Tongue (tissue), 2 donors: Measurements from ENCODE around the gene MTHFR. TPM values are rescaled to one million over a fixed set of nuclear protein-coding genes. Genes with fewer than 3 reads are reported as not detected.

ENCODE experiments used
- small RNA-seq: library from RNA; depleted of rRNA; stranded (forward); fragments of <200 nt; gene quantifications from one replicate; pipeline ENCODE3, GENCODE V24; 2014; ENCODE audit warnings: low replicate concordance
- total RNA-seq: library from RNA; depleted of rRNA; stranded (reverse); fragments of >200 nt; gene quantifications from one replicate; pipeline ENCODE4 v1.2.3, GENCODE V29; 2014

Gene MTHFR
- total RNA-seq, 1 donor from 2014 or later: 54.4 TPM

Small RNA genes within 50 kb of the gene (small RNA-seq; reads per million reads assigned to genes)
- not detected for gene RF02156
- not detected for gene RF02157
- not detected for gene RF02158

Other genes with a start within 250 kb of the MTHFR start
- gene FBXO2, start 151.5 kb downstream of the MTHFR start, total RNA-seq: 1.5 TPM
- gene FBXO44, start 151.1 kb downstream of the MTHFR start, total RNA-seq: 5.8 TPM
- 4.4 TPM for gene FBXO6, start 141.8 kb downstream of the MTHFR start, total RNA-seq
- 33.5 TPM for gene MAD2L2, start 124.8 kb downstream of the MTHFR start, total RNA-seq
- gene DRAXIN, start 114.3 kb downstream of the MTHFR start, total RNA-seq: 0.31 TPM
- 24.0 TPM for gene AGTRAP, start 69.8 kb downstream of the MTHFR start, total RNA-seq
- 1.3 TPM for gene C1orf167, start 43.8 kb downstream of the MTHFR start, total RNA-seq
- 16.3 TPM for gene CLCN6, start 227 bp upstream of the MTHFR start, total RNA-seq
- 0.51 TPM for gene NPPA, start 41.8 kb upstream of the MTHFR start, total RNA-seq
- gene NPPB, start 53.0 kb upstream of the MTHFR start, total RNA-seq: not detected
- 51.3 TPM for gene KIAA2013, start 120.5 kb upstream of the MTHFR start, total RNA-seq
- gene PLOD1, start 128.8 kb upstream of the MTHFR start, total RNA-seq: 199 TPM
- 93.0 TPM for gene MFN2, start 174.5 kb upstream of the MTHFR start, total RNA-seq
- 20.3 TPM for gene MIIP, start 213.5 kb upstream of the MTHFR start, total RNA-seq